Thyroid gland (tissue), 4 donors: Measurements from ENCODE around the gene KRT9.

Experiments used
- POLR2A ChIP-seq, 2 donors: fragments of 450-650 bp; IDR thresholded peaks; one replicate each; pipeline ENCODE4 v1.6.1; 2017; ENCODE audit warnings: antibody characterized with exemption in 2 of 2, mild to moderate bottlenecking in 2 of 2, moderate library complexity in 1 of 2
- TF ChIP-seq, protein P1 (sequence below), 6 experiments: fragments of 200-600 bp in 3 of 6; fragments of 450-650 bp in 3 of 6; sonication (generic) in 3 of 6; IDR thresholded peaks; one replicate each; pipeline ENCODE4 v1.5.1; 2016 to 2019; ENCODE audit warnings: antibody characterized with exemption in 6 of 6, mild to moderate bottlenecking in 2 of 6, inconsistent platforms in 1 of 6, moderate library complexity in 1 of 6

DNA sequence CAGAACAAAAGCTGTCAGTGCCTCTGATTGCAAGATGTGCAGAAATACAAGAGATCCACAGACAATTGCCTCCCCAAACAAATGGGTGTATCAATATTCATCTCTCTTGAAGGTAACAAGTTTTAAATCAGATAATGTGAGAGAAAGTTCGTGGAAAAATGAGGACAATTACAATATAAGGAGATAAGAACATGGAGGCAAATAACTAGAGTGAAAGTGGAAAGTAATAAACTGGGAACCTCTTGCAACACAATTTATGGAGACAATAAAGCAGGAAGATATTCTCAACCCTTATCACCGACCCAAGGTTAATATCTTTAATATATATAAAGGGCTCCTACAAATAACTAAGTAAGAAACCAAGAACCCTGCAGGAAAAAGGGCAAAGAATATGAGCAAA lies 29.5 kb downstream of the KRT9 start:
- no peak for TF ChIP-seq POLR2A (IDR thresholded peaks at IDR 0.05)
- TF ChIP-seq, protein P1, sequence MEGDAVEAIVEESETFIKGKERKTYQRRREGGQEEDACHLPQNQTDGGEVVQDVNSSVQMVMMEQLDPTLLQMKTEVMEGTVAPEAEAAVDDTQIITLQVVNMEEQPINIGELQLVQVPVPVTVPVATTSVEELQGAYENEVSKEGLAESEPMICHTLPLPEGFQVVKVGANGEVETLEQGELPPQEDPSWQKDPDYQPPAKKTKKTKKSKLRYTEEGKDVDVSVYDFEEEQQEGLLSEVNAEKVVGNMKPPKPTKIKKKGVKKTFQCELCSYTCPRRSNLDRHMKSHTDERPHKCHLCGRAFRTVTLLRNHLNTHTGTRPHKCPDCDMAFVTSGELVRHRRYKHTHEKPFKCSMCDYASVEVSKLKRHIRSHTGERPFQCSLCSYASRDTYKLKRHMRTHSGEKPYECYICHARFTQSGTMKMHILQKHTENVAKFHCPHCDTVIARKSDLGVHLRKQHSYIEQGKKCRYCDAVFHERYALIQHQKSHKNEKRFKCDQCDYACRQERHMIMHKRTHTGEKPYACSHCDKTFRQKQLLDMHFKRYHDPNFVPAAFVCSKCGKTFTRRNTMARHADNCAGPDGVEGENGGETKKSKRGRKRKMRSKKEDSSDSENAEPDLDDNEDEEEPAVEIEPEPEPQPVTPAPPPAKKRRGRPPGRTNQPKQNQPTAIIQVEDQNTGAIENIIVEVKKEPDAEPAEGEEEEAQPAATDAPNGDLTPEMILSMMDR (IDR thresholded peaks at IDR 0.05) = no peak
